ENCODE measurements around the gene DEFB110.

DEFB110 gene

GRCh38 chr6:50021894-50022293, at the start of gene DEFB110:
DEFB110 (minus strand) TSS chr6:50021994; CDS start chr6:50021935, 59 bp downstream.
- no peaks in the 10 kb centered on the region for H3K27me3 ChIP-seq
- H3K36me3 ChIP-seq: no peaks in the 10 kb centered on the region
- no peak for TF ChIP-seq CTCF (IDR thresholded peaks at IDR 0.05)
- no peak within 1 kb of the TSS for H3K27ac ChIP-seq
- H3K4me3 ChIP-seq (ENCODE audit: low read depth in 1 of 2, low read length in 1 of 2): no peak within 1 kb of the TSS
- no peaks in the 10 kb centered on the region for H3K4me1 ChIP-seq (ENCODE audit: control insufficient read depth in 1 of 2, insufficient read depth in 1 of 2, low read depth in 1 of 2, low read length in 1 of 2)
- H3K9me3 ChIP-seq: no peaks in the 10 kb centered on the region

GRCh38 chr6:50070101-50070500, 48.3 kb upstream of the DEFB110 start:
- Histone ChIP-seq H3K4me1 (ENCODE audit: control insufficient read depth in 1 of 2, insufficient read depth in 1 of 2, low read depth in 1 of 2, low read length in 1 of 2) (no peaks in the 10 kb centered on the region), H3K36me3 (no peaks in the 10 kb centered on the region), H3K27me3 (no peaks in the 10 kb centered on the region), H3K27ac (no peak overlapping the region), H3K9me3 (no peaks in the 10 kb centered on the region), H3K4me3 (ENCODE audit: low read depth in 1 of 2, low read length in 1 of 2) (no peak overlapping the region)
- no peak for TF ChIP-seq CTCF (IDR thresholded peaks at IDR 0.05)

- Histone ChIP-seq H3K27ac (no peak overlapping the region), H3K36me3 (no peaks in the 10 kb centered on the region), H3K4me3 (ENCODE audit: low read depth in 1 of 2, low read length in 1 of 2) (no peak overlapping the region), H3K9me3 (no peaks in the 10 kb centered on the region), H3K4me1 (ENCODE audit: control insufficient read depth in 1 of 2, insufficient read depth in 1 of 2, low read depth in 1 of 2, low read length in 1 of 2) (no peaks in the 10 kb centered on the region), H3K27me3 (no peaks in the 10 kb centered on the region)
- no peak for TF ChIP-seq CTCF (IDR thresholded peaks at IDR 0.05)
Measured at GRCh38 chr6:50062051-50062450, 40.3 kb upstream of the DEFB110 start.

- Histone ChIP-seq H3K4me1 (ENCODE audit: control insufficient read depth in 1 of 2, insufficient read depth in 1 of 2, low read depth in 1 of 2, low read length in 1 of 2) (no peaks in the 10 kb centered on the region), H3K27me3 (no peaks in the 10 kb centered on the region), H3K9me3 (no peaks in the 10 kb centered on the region), H3K27ac (no peak overlapping the region), H3K4me3 (ENCODE audit: low read depth in 1 of 2, low read length in 1 of 2) (no peak overlapping the region), H3K36me3 (no peaks in the 10 kb centered on the region)
- TF ChIP-seq CTCF (IDR thresholded peaks at IDR 0.05): no peak
Measured at GRCh38 chr6:50056242-50056641, 34.4 kb upstream of the DEFB110 start.

GRCh38 chr6:50049829-50050228, 28.0 kb upstream of the DEFB110 start, which contains the start of gene DEFB112:
DEFB112 (minus strand) TSS chr6:50049929; CDS start chr6:50049869, 60 bp downstream.
- no peak for TF ChIP-seq CTCF (IDR thresholded peaks at IDR 0.05)
- Histone ChIP-seq H3K9me3 (no peaks in the 10 kb centered on the region), H3K27ac (no peak within 1 kb of the TSS), H3K4me1 (ENCODE audit: control insufficient read depth in 1 of 2, insufficient read depth in 1 of 2, low read depth in 1 of 2, low read length in 1 of 2) (no peaks in the 10 kb centered on the region), H3K36me3 (no peaks in the 10 kb centered on the region), H3K27me3 (no peaks in the 10 kb centered on the region), H3K4me3 (ENCODE audit: low read depth in 1 of 2, low read length in 1 of 2) (no peak within 1 kb of the TSS)

- Histone ChIP-seq H3K4me3 (ENCODE audit: low read depth in 1 of 2, low read length in 1 of 2) (no peak overlapping the region), H3K4me1 (ENCODE audit: control insufficient read depth in 1 of 2, insufficient read depth in 1 of 2, low read depth in 1 of 2, low read length in 1 of 2) (no peaks in the 10 kb centered on the region), H3K36me3 (no peaks in the 10 kb centered on the region), H3K9me3 (no peaks in the 10 kb centered on the region), H3K27me3 (no peaks in the 10 kb centered on the region), H3K27ac (no peak overlapping the region)
- no peak for TF ChIP-seq CTCF (IDR thresholded peaks at IDR 0.05)
Measured at GRCh38 chr6:50047026-50047425, 25.2 kb upstream of the DEFB110 start.

Data from neutrophil (primary cell).